Superior temporal gyrus (tissue), 1 donor: ENCODE measurements around the gene R3HDM4.

ENCODE experiments used
- DNase-seq: peaks from one replicate; pipeline ENCODE4 v3.0.0-alpha.2; 2016; ENCODE audit errors: extremely low spot score

The R3HDM4 gene

DNA sequence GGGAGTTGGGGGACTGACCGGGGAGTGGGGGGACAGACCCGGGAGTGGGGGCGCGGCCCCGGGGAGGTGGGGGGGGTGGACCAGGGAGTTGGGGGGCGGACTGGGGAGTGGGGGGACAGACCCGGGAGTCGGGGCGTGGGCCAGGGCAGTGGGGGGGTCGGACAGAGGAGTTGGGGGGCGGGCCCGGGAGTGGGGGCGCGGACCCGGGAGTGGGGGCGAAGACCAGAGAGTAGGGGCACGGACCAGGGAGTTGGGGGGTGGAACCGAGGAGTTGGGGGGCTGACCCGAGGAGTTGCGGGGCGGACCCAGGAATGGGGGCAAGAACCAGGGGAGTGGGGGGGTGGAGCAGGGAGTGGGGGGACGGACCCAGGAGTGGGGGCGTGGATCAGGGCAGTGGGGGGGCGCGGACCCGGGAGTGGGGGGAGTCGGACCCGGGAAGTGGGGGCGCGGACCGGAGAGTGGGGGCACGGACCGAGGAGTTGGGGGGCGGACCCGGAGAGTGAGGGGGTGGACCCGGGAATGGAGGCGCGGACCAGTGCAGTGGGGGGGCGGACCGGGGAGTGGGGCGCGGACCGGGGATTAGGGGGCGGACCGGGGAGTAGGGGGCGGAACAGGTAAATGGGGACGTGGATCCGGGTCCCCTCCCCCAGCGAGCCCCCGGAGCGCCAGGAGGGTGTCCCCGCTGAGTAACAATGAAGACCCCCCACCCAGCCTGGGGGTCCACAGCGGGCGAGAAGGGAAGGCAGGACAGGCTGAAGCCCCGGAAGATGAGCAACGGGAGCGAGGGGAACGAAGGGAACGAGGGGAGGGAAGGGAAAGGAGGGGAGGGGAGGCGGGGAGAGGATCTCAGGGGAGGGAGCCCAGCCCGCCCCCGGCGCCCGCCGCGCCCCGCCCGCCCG, 589 bp downstream of the R3HDM4 start:
- no peak for DNase-seq

DNA sequence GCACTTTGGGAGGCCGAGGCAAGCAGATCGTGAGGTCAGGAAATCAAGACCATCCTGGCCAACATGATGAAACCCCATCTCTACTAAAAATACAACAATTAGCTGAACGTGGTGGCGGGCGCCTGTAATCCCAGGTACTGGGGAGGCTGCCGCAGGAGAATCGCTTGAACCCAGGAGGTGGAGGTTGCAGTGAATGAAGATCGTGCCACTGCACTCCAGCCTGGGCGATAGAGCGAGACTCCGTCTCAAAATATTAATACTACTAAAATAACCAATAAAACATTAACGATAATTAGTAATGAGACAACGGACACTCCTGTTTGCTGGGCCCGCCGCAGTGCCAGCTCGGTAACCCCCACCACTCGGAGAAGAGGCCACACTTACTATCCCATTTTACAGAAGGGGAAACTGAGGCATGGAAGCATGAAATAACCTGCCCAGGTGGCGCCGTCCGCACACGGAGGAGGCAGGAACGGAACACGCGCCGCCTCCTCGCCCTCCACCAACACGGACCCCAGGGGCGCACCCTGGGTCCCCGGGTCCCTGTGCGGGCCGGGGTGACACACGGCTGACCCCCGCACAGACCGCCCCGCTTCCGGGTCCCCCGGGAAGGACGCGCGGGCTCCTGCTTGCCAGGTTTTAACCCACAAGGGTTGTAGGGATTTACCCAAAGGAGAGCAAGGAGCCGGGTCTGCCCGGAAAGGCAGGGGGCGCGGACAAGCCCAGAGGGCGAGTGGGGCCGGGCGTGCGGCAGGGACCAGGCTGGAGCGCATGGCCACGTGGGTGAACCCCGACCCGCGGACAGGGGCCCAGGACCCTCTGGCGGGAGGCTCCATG, 1.6 kb downstream of the R3HDM4 start:
- DNase-seq = no peak

DNA sequence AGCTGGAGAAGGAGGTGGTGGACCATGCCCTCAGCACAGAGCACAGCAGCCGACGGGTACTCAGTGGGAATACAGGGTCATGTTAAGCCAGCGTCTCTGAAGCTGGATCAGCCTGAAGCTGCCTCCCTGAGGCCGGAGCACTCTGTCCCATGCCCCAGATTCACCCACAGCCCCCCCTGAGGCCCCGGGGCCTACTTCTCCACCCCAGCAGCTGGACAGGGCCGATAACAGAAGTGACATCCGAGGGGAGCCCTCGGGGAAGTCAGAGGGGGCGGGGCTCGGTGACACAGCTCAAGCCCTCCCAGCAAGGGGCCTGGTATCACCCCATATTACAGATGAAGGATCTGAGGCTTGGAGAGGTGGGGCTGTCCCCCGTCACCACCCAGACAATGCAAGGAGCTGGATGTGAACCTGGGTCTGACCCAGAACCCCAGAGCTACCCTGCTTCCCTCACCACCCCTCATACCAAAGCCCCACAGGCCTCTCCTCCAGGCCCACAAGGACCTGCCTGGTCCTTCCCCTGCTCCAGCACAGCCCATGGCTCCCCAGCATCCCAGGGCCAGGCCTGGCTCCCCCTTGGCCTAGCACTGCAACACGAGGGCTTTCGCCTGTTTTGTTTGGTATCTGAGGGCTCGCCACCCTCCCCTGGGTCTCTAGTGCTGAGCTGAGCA, 5.7 kb downstream of the R3HDM4 start:
- DNase-seq = no peak

DNA sequence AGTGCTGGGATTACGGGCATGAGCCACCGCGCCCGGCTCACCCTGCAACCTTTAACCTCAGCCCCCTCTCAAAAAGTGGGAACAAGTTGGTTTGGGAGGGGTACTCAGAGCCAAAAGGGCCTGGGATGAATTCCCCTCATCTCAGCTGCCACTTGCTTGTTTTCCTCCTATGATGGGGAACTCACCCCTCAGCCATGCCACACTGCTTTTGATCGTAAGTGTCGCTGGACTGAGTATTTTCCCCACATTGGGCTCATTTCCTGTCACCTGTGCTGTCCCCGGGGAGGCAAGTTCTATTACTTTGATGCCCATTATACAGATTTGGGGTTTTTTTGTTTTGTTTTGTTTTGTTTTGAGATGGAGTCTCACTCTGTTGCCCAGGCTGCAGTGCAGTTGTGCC, 6.5 kb downstream of the R3HDM4 start:
- DNase-seq = no peak

DNA sequence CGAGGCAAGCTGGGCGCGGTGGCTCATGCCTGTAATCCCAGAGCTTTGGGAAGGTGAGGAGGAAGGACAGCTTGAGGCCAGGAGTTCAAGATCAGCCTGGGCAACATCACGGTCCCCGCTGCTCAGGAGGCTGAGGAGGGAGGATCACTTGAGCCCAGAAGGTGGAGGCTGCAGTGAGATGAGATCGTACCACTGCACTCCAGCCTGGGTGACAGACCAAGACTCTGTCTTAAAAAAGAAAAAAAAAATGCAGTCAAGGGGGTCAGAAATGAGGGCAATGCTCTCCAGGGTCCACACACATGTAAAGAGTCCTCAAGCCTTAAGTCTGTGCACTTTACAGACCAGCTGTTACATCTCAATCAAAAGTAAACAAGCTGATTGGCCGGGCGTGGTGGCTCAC, 8.5 kb downstream of the R3HDM4 start:
- DNase-seq = no peak

DNA sequence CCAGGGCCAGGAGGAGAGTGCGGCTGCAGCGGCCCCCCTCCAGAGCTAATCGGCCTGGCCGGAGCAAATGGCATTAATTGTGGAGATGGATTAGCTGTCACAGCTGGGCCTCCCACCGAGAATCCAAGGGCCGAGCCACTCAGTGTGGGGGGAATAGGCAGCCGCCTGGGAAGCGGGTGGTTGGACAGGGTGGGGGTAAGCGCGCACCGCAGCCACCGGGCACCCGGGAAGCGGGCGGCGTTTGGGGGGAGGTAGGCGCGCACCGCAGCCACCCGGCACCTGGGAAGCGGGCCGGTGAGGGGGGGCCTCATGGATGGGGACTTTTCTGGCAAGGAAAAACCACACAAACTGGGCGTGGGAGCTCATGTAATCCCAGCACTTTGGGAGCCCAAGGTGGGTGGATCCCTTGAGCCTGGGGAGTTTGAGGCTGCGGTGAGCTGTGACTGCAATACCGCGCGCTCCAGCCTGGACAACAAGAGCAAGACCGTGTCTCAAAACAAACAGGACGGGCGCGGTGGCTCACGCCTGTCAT, 9.7 kb downstream of the R3HDM4 start:
- DNase-seq = no peak

DNA sequence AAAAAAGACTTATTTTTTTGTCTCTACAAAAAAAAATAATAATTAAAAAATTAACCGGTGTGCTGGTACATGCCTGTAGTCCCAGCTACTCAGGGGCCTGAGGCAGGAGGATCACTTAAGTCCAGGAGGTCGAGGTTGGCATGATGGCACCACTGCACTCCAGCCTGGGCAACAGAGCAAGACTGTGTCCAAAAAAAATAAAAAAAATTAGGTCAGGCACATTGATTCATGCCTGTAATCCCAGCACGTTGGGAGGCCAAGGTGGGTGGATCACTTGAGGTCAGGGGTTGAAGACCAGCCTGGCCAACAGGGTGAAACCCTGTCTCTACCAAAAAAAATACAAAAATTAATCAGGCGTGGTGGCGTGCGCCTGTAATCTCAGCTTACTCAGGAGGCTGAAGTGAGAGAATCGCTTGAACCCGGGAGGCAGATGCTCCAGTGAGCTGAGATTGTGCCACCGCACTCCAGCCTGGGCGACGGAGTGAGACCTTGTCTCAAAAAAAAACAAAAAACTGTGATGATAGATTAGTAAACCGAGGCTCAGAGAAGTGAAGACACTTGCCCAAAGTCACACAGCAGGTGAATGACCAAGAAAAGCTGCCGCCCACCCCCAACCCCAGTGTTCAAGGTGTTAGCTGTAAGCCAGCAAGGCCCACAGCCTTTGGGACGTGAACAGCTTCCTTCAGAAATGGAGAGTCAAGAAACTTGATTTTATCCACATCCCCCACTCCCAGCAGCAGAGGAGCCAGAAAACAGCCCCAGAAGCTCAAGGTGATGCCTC, 10.4 kb downstream of the R3HDM4 start:
- no peak for DNase-seq

DNA sequence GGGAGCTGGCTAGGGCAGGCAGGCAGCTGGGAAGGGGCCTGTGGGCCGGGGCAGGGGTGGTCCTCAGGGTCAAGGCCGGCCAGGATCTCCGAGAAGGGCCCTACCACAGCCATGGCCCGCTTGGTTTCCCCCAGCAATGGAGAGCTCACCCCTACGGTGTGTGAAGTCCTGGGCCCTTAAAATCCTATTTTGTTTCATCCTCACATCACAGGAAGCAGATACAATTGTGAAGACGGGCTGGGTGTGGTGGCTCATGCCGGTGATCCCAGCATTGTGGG, 11.0 kb downstream of the R3HDM4 start:
- DNase-seq = no peak

DNA sequence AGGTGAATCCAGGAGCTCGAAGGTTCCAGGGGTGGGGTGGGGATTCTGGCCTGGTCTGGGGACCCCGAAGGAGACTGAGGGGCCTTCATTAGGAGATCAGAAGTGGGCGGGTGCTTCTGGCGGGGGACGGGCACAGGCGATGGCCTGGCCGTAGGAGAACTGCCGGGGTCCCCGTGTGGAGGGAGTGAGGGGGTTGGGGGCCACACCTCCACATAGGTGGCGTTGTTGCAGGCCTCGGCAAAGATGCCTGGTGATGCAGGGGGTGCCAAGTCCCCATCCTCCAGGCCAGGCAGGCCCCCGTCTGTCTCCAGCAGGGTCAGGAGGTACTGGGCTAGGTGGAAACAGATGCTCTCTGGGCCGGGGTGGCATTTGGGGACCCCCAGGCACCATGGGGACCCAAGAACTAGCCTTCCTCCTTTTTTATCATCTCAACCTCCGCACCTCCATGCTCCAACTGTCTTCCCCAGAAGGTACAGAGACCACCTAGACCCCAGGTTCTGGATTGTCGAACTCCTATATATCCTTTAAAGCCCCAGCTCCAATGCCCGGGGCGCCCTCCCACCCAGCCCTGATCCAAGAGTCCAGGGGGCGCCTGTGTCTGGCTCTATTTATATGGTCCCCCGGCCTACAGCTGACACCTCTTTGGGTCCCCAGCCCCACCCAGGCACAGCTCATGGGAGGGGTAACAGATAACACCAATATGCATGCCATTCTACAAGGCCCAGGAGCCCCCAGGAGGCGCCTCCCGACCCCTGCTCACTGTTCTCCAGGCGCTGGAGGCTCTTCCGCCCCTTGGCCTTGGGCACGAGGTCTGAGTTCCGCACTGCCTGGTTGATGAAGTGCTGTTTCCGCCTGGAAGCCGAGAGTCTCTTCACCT, 11.6 kb downstream of the R3HDM4 start:
- DNase-seq = no peak

DNA sequence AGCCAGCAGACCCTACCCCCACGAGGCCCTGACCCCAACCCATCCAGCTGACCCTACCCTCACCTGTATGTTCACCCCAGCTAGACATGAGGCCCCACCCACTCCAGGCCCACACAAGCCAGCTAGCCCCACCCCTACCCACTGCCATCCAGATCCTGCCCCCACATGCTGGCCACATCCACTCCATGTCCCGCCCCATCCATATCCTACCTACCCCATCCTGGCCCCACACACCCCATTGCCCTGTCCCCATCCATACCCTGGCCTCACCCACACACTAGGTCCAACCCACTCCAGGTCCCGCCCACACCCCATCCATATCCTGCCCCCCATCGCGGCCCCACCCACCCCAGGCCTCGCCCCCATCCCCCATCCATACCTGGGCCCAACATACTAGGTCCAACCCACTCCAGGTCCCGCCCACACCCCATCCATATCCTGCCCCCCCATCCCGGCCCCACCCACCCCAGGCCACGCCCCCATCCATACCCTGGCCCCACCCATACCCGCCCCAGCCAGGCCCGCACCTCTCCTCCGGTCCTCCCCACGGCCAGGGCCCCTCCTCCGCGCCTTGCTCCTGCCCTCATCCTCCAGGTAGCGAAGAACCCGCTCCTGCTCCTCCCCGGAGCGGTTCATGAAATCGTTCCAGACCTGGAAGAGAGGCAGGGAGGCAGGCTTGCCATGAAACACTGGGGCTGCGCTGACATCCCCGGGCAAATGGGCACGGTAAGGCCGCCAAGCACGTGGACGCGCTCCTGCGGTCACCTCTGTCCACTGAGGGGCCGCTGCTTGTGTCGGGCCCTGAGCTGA, 12.5 kb downstream of the R3HDM4 start:
- no peak for DNase-seq

DNA sequence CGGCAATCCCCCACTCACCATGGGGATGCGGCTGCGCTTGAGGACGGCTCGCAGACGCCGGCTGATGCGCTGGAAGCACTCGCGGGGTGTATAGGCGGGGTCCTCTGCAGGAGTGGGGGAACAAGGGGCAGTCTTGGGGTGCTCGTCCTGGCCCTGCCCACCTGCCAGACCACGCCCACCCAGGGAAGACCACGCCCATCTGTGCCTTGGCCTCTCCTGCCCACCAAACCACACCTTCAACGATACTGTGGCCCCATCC, 13.0 kb downstream of the R3HDM4 start:
- no peak for DNase-seq

DNA sequence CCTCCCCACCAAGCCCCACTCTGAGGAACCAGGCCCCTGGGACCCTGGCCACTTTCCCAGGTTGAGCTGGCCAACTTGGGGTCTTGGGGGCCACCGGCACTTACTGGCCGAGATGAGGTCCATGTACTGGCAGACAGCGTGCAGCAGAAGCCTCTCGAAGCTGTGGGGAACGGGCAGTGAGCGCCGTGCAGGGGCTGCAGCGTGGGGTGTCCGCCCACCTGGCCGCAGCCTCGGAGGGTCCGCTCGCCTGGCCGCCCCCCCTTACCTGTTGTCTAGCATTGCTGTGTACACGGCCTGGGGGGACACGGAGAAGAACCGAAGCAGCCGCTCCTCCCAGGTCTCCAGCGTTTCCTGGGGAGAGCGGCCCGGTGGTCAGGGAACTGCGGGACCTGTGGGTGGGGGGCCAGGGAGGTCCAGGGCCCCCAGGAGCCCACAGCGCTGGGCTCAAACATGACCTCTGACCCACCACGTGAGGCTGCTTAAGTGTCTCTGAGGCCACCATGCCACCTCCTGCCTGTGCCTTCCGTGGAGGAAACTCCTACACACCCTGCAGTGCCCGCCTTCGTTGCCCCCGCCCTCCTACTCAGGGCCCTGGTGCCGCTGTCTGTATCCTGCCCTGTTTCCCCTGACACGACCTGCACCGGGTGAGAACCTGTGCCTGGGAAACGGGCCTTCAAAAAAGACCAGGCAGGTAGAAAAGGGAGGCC, 13.5 kb downstream of the R3HDM4 start:
- no peak for DNase-seq

DNA sequence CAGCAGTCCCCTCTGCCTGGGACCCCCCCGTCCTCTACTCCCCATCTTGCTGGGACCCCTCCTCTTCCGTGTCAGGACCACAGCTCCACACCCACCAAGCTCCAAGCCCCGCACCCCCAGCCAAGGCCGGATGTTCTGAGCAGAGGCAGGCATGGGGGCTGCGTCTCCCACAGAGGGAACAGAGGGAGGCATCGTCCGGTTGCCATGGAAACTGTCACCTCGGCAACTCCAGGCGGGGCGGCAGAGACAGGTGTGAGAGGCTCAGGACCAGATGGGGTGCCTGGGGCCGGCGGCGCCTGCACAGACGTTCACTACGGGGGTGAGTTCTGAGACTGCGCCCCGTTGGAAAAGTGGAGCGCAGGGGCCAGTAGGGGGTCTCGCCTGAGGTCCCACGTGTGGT, 14.4 kb downstream of the R3HDM4 start:
- DNase-seq = peak; percentile 54

DNA sequence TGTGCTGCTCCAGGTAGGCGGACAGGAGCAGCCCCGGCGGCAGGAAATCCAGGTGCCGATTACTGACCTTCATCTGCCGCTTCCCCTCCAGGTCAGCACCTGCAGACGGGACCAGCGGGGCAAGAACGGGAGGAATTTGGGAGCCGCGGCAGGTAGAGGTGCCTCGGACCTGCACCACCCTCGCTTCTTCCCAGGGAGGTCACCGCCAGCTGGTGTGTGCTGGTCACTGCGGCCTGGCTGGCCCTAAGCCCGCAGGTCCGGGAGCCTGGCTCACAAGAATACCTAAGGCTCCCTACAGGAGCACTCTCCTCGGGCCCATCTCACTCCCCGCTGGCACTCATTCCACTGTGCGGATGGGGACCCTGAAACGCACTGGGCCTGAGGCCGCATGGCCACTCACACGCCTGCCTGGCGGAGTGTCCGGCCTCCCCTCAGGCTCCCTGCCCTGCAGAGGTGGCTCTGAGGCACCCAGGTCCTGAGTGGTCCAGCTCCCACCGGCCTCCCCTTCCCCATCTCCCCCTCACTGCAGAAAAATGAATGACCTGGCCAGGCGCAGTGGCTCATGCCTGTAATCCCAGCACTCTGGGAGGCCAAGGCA, 15.5 kb downstream of the R3HDM4 start:
- no peak for DNase-seq

DNA sequence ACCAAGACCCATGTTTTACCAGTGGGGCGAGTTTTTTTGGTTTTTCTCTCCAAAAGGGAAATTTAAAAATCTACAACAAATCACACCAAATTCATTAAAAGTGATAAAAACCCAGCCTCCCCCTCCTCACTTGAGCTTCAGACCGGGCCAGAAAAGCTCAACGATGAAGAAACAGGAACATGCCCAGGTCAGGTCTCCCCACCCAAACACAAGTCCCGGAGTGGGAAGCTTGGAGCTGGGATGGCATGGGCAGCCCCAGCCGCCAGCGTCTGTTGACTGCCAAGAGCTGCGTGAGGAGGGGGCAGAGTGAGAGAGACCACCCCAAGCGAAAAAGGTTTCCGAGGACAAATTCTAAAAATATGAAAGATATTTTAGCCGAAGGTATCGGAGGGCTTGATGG, 16.0 kb downstream of the R3HDM4 start:
- DNase-seq = no peak

DNA sequence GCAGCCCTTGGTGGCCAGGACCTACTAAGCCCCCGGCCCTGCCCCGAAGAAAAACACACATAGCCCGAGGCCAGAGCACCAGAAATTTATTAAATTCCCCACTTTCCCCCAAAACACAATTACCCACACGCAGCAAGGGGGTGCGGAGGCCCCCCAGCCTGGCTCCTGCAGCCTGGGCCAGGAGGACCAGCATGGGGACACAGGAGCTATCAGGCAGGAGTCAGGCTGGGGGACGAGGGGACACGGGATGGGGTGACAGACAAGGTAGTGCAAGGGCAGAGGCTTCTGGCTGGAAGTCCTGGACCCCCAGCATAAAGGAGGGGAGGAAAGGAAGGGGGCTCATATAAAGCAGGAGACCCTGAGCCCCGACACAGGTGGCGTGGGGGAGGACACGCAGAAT, 16.6 kb downstream of the R3HDM4 start:
- DNase-seq = no peak

DNA sequence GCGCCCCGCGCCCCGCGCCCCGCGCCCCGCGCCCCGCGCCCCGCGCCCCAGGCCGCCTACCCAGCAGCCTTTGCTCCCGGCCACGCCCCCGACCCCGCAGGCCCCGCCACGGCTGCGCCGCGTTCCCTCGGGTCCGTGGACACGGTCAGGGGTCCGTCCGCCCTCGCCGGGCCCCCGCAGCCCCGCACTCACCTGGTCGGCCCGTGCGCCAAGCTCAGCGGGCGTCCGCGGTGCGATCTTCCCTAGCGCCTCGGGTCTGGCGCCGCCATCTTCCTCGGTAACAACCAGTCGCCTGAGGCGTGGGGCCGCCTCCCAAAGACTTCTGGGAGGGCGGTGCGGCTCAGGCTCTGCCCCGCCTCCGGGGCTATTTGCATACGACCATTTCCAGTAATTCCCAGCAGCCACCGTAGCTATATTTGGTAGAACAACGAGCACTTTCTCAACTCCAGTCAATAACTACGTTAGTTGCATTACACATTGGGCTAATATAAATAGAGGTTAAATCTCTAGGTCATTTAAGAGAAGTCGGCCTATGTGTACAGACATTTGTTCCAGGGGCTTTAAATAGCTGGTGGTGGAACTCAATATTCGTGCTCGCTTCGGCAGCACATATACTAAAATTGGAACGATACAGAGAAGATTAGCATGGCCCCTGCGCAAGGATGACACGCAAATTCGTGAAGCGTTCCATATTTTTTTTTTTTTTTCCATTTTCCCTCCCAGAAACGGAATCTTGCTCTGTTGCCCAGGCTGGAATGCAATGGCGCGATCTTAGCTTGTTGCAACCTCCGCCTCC, 19.9 kb downstream of the R3HDM4 start, which contains the start of the genes MED16 and RNU6-9:
TSS of gene MED16 (minus strand) at position 294 of the 796 bp plus-strand sequence. CDS start 2,056 bp downstream, outside the sequence.
TSS of gene RNU6-9 (plus strand) at position 591 of the 796 bp plus-strand sequence.
- peak; percentile 98 for DNase-seq
